ENCODE measurements around the gene GMFB.
"Not testable (repeated sequence)": the region's sequence is repeated elsewhere in the genome, so short reads cannot be mapped to it uniquely, and the experiment has no call there.

Gene GMFB

DNA sequence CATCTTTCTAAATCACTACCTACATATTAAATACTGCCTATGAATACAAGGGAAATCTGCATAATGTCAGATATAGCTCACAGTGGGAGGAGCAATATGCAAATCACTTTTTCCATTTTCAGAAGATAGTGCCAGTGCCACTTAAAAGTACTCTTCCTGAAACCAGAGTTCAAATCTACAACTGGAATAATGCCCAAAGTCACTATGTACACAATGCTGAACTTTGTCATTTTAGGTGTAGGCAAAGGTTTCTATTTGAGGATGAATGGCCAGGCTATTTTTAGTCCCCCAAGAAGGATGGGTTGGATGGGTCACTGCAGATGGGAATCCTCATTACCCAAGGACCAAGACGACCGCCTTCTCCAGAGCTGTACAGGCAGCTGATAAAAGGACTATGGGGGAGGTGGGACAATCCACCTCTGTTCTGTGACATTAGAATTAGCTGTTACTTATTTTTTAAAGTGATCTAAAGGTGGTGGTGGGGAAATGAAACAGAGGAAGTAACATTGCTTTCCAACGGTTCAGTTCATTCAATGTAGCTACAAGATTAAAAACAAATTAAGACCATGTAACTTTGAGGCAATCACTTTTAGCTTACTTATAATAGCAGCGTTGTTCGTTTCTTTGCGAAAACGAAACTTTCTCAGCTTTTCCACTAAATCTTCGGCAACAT, 5.6 kb downstream of the GMFB start:
- H3K4me3 ChIP-seq (ENCODE audit: low read length) = peak overlapping the region; percentile 58

DNA sequence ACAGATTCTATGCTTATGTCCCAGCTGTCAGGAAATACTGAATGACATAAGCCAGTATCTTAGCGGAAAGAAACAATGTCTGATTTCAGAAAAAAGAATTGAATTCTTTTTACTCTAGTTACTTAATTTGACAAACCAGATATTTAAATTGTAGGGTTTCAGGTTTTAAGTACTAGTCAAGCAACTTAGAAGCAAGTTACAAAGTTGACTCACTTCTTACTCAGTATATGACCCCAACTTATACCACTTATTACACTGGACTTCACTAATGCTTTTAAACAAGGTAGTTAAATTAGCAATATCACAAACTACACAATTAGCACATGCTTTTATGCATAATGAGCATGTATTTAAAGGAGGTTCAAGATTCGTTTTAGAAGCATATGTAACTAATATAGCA, 7.1 kb downstream of the GMFB start:
- H3K4me3 ChIP-seq (ENCODE audit: low read length) = no peak overlapping the region
- TF ChIP-seq ZNF274 (IDR thresholded peaks at IDR 0.05; ENCODE audit: low read depth, low read length) = no peak

More for the DNA sequence above, 5.6 kb downstream of the GMFB start:
- no peak for TF ChIP-seq ZNF274 (IDR thresholded peaks at IDR 0.05; ENCODE audit: low read depth, low read length)

DNA sequence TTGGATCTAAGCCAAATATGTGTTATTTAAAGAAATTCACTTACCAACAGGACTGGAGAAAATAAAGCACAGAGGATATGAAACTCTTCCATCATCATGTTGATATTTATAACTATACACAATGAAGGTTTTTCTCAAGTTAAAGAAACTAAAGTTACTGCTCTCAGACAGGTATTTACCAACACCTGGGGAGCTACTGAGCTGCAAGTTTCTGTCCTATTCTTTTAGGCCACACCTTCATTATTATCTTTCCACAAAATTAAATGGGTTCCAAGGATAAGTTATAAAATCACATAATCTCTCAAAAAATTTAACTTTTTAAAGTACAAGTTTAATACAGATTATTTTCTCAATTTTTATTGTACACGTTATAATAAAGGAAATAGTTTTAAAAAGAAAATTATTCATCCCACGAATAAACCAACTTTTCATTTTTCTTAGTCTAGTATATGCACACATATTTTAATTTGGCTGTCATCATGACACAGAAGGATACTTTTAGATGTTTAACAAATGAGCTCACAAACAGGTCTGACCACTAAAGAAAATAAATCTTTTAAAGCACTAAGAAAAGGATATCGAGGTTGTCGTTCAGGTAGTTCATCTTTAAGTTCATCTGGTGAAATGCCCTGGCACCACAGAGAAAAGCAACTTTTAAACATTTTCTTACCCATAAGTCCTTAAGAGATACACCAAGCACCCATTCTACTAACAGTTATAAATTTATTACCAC, 7.8 kb downstream of the GMFB start:
- TF ChIP-seq ZNF274 (IDR thresholded peaks at IDR 0.05; ENCODE audit: low read depth, low read length) = no peak
- no peak overlapping the region for H3K4me3 ChIP-seq (ENCODE audit: low read length)

DNA sequence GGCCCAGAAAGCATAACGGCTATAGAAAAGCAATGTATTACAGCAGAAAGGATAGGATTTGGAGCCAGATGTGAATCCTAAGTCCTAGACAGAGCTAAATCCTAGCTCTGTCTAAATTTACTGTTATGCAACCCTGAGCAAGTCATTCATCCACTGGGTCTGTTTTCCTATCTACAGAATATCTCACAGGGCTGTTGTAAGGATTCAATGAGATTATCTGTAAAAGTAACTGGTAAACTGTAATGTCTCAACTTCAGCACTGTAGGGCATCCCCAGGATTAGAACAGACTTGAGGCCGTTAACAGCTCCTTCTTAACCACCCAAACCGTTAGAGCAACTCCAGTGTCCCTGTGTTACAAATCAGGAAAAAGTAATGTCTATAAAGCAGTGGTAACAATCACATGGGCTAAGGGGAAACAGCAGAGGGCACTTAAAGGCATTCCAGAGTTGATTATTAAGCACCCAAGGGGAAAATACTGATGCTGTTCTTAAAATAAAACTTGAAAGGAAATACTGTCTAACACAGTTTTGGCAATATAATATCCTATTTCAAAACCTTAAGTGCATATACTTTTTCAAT, 10.1 kb downstream of the GMFB start:
- no peak for TF ChIP-seq ZNF274 (IDR thresholded peaks at IDR 0.05; ENCODE audit: low read depth, low read length)

DNA sequence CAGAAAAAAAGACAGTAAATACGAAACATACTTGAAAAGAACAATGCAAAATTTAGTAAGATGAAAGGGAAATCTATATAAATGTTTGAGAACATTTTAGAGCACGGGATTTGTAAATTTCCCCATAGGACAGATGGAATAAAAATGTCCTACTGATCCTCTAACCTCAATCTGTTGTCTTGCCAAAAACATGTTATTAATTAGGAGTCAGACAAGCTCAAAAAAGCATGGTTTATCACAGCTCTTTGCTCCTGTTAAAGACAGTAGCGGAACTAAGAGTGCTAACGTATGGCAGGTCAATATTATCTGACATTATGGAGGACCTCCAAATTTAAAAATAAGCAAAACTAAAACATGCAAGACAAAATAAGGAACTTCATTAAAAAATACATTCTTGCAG, 12.9 kb downstream of the GMFB start:
- no peak overlapping the region for H3K4me3 ChIP-seq (ENCODE audit: low read length)
- no peak for TF ChIP-seq ZNF274 (IDR thresholded peaks at IDR 0.05; ENCODE audit: low read depth, low read length)

More for the DNA sequence above, 10.1 kb downstream of the GMFB start:
- H3K4me3 ChIP-seq (ENCODE audit: low read length) = no peak overlapping the region

DNA sequence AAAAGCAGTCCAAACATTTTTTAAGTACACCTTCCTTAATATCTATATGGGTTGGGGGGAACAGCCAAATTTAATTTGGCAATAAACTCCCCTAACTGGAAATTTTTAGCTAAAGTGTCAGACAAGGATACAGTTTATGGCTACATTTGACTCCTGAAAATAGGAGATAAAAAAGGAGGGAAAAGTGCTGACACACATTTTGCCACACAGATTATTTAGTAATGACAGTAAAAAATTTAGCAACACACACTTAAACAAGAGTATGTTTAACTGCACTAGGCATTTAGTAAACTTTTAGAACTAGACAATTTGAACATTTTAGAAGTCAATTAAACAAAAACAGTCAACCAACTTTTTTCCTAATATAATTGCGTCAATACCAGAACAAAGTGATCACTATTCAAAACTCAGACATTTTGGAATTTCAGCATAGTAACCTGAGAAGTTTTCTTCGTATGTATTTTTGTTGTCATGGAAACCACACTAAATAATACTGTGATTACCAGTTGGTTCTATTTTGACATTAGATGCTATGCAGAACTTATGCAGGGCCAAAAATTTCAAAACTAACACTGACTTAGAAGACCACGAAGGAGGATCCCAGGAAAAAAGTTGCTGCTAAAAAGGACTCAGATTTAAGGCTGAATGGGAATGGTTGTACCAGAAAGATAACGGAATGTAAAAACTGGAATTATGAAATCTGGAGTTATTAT, 13.4 kb downstream of the GMFB start:
- TF ChIP-seq ZNF274 (IDR thresholded peaks at IDR 0.05; ENCODE audit: low read depth, low read length) = no peak
- H3K4me3 ChIP-seq (ENCODE audit: low read length) = no peak overlapping the region

DNA sequence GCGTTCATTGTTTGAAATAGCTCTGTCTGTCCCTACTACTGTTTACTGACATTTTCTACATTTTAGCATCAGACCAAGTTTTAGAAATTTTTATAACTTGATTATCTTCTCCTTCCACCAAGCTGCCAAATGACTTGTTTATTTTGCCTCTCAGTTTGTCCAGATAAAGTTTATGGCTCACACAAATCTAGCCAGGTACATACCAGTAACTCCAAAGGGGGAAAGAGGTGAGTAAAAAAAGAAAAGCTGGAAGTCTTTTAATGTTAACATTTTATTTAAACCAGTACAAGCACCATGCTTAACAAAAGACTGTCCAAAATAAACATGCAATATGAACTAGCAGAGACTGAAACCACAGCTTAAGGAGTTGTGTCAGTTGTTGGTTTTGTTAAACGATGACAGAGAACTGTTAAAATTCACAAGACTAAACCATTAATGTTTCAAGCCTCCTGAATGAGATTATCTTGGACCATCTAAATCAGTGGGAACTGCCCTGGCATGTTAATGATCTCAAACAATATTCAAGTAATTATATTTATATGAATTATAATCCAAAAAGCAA, 14.5 kb downstream of the GMFB start:
- no peak for TF ChIP-seq ZNF274 (IDR thresholded peaks at IDR 0.05; ENCODE audit: low read depth, low read length)
- H3K4me3 ChIP-seq (ENCODE audit: low read length) = no peak overlapping the region

DNA sequence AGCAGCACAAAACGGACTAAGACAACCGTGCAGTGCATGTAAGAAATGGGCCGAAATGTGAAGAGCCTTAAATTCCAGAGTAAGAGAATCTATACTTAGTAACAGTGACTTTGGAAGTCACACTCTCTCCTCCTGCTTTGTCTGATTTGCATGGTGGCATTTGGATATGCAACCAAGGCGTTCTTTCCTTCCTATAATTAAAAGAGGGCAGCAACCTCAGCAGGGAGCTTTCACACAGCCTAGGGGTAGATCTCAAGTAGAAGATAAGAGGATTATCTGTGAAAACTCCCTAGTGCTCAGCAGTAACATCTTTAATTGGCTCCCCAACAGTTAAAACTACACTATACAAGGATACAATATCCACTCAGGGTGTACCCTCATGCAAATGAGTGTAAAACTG, 16.5 kb downstream of the GMFB start:
- no peak overlapping the region for H3K4me3 ChIP-seq (ENCODE audit: low read length)
- no peak for TF ChIP-seq ZNF274 (IDR thresholded peaks at IDR 0.05; ENCODE audit: low read depth, low read length)

DNA sequence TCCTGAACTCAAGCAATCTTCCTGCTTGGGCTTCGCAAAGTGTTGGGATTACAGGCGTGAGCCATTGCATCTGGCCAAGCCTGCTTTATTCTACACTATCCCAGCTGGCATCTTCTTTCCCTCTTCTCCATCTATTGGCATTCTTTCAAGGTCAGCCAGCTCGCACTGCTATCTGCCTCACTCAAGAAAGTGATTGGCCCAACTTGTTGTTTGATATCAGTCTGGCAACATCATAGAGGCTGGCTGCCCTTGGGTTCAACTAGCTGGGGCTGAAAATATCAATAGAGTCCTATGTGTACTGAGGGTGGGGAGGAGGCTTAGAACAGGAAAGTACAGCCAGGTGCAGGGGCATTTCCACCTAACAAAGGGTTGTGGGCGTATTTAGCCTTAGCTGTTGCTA, 17.1 kb downstream of the GMFB start:
- no peak overlapping the region for H3K4me3 ChIP-seq (ENCODE audit: low read length)
- TF ChIP-seq ZNF274 (IDR thresholded peaks at IDR 0.05; ENCODE audit: low read depth, low read length) = no peak

DNA sequence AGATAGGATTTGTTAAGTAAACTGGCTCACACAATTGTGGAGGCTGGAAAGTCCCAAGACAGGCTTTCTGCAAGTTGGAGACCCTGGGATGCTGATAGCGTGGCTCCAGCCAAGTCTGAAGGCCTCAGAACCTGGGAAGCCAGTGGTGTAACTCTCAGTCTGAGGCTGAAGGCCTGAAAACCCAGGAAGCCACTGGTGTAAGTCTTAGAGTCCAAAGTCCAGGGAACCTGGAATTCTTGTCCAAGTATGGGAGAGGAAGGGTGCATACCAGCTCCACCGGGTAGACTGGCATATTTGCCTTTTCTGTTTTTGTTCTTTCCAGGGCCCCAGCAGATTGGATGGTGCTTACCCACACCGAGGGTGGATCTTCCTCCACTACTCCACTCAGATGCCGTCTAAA, 18.1 kb downstream of the GMFB start:
- TF ChIP-seq ZNF274 (IDR thresholded peaks at IDR 0.05; ENCODE audit: low read depth, low read length) = no peak
- no peak overlapping the region for H3K4me3 ChIP-seq (ENCODE audit: low read length)

DNA sequence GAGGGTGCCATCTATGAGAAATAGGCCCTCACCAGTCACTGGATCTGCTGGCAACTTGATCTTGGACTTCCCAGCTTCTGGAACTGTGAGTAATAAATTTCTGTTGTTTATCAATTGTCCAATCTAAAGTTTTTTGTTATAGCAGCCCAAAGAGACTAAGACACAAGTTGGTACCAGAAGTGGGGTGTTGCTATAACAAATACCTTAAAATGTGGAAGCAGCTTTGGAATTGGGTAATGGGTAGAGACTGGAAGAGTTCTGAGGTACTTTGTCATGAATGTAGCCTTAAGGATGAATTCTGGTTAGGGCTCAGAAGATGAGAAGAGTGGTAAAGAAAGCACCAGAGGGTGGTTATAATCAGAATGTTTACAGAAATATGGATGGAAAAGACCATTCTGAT, 21.5 kb downstream of the GMFB start:
- no peak overlapping the region for H3K4me3 ChIP-seq (ENCODE audit: low read length)
- no peak for TF ChIP-seq ZNF274 (IDR thresholded peaks at IDR 0.05; ENCODE audit: low read depth, low read length)

DNA sequence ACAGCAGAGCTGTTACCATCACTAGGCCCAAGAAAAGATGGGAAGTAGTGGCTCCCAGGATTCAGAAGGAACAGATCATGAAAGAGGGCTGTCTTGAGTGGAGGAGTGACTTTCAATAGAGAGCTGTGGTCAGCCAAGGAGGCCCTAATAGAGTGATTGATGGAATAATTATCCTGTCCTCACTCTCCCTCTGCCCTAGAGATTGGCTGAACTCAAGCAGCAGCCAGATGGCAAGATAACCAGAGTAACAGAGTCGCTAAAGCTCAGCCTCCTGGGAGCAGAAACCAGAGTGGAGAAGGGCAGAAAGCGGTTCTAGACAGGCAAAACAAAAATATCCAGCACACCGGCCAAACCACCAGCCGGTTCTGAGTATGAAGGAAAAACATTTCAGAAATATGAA, 23.1 kb downstream of the GMFB start:
- TF ChIP-seq ZNF274 (IDR thresholded peaks at IDR 0.05; ENCODE audit: low read depth, low read length) = no peak
- H3K4me3 ChIP-seq (ENCODE audit: low read length) = no peak overlapping the region

DNA sequence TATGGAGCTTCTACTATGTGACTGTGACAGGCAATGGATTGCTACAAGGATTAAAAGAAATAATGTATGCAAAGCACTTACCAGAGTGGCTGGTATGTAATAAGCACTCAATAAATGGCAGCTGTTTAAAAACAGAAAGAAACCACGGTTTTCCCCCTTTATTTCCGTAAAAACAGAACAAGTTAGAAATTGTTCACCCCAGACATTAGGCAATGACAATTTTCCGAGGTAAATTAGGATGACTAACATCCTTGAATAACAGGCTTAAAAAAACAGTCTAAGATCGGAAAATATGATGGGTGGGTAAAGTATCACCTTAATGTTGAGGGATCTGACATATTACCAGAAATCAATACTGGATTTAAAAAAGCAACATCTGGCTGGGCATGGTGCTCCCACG, 26.7 kb downstream of the GMFB start:
- no peak for TF ChIP-seq ZNF274 (IDR thresholded peaks at IDR 0.05; ENCODE audit: low read depth, low read length)
- no peak overlapping the region for H3K4me3 ChIP-seq (ENCODE audit: low read length)

DNA sequence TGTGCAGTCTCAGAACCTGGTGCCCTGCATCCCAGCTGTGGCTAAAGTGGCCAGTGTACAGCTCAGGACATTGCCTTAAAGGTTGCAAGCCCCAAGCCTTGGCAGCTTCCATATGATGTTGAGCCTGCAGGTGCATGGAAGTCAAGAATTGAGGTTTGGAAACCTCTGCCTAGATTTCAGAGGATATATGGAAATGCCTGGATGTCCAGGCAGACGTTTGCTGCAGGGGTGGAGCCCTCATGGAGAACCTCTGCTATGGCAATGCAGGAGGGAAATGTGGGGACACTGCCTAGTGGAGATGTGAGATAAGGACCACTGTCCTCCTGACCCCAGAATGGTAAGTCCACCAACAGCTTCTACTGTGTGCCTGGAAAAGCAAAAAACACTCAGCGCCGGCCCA, 29.7 kb downstream of the GMFB start:
- TF ChIP-seq ZNF274 (IDR thresholded peaks at IDR 0.05; ENCODE audit: low read depth, low read length) = no peak
- H3K4me3 ChIP-seq (ENCODE audit: low read length) = no peak overlapping the region

DNA sequence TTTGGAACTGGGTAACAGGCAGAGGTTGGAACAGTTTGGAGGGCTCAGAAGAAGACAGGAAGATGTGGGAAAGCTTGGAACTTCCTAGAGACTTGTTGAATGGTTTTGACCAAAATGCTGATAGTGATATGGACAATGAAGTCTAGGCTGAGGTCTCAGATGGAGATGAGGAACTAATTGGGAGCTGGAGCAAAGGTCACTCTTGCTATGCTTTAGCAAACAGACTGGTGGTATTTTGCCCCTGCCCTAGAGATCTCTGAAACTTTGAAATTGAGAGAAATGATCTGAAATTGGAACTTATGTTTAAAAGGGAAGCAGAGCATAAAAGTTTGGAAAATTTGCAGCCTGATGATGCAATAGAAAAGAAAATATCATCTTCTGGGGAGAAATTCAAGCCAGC, 30.2 kb downstream of the GMFB start:
- H3K4me3 ChIP-seq (ENCODE audit: low read length) = not testable (repeated sequence)

All from GM08714 (cell line).